ENCODE results near the gene SPRR1B.

DNA sequence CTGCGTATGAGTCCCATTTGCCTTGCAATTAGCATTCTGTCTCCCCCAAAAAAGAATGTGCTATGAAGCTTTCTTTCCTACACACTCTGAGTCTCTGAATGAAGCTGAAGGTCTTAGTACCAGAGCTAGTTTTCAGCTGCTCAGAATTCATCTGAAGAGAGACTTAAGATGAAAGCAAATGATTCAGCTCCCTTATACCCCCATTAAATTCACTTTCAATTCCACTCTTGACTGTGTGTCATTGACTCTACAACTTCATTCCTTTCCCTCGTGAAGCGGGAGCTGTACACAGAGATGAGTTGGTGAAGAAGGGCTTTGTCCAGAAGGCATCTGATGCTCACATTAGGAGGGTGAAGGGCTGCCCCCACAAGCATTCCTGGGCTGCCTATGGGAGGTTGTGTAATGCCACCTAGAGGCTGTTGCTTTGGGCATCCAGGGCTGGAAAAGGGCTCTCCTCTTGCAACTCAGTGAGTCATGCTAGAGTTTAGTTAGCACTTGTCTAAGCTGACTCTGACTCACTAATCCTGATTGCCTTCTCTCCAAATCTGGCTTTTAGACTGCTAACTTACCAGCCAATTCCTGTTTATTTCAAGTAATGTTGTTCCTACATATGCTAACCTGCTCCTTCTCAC is 1.8 kb downstream of the SPRR1B start:
- TF ChIP-seq EP300 (IDR thresholded peaks at IDR 0.05), result no peak
- TF ChIP-seq POLR2A (IDR thresholded peaks at IDR 0.05), result no peak
- TF ChIP-seq, protein P1, sequence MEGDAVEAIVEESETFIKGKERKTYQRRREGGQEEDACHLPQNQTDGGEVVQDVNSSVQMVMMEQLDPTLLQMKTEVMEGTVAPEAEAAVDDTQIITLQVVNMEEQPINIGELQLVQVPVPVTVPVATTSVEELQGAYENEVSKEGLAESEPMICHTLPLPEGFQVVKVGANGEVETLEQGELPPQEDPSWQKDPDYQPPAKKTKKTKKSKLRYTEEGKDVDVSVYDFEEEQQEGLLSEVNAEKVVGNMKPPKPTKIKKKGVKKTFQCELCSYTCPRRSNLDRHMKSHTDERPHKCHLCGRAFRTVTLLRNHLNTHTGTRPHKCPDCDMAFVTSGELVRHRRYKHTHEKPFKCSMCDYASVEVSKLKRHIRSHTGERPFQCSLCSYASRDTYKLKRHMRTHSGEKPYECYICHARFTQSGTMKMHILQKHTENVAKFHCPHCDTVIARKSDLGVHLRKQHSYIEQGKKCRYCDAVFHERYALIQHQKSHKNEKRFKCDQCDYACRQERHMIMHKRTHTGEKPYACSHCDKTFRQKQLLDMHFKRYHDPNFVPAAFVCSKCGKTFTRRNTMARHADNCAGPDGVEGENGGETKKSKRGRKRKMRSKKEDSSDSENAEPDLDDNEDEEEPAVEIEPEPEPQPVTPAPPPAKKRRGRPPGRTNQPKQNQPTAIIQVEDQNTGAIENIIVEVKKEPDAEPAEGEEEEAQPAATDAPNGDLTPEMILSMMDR (IDR thresholded peaks at IDR 0.05), result no peak
